ENCODE results near the gene TNIK. TPM values are rescaled to one million over a fixed set of nuclear protein-coding genes. Genes with fewer than 3 reads are reported as not detected.

TNIK gene
- total RNA-seq, 4 donors from 2014 or later: 32.9 to 52.0 (median 40.2) TPM

DNA sequence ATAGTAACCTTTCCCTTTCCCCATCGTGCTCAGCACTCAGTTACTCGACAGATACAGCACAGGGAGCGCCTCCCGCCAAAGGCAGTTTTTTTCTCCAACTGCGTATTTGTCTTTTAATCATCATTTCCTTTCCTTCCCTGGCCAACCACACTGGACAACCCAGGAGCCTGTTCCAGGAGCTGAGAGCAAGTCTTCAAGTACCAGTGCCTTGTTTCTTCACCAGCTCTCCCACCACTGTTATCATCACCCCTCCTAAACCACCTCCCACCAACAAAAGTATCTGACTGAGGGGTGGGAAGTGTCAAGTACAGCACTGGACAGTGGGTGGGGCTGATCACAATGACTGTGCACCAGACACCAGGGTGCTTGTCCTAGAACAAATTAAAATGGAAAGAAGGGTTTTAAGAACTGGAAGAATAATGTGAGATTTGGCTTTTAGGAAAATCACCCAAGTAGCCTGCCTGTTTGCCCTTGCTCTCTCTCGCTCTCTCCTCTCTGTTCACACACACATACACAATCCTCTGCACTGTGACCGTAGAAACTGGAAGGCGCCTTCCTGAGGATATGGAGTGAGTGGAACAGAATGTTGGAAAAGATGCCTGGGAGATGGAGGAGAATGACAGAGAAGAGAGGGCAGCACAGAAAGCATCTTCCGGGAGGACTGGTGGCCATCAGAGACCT lies 126.3 kb downstream of the TNIK start:
- Histone ChIP-seq H3K4me1 (peaks cover under 1 to 43% (median 17%) of the 10 kb centered on the region in 4 donors), H3K9me3 (no peaks in the 10 kb centered on the region), H3K4me3 (no peak overlapping the region), H3K27ac (peak overlapping the region in 3 of 4 donors; percentile 3 to 45 (median 45)), H3K27me3 (no peaks in the 10 kb centered on the region), H3K36me3 (no peaks in the 10 kb centered on the region)
- WGBS, 2 donors (ENCODE audit: low coverage in 1 of 2): 82 to 85% methylated on average over 7 to 9 of the region's 9 CpGs
- in situ Hi-C loops (cut with MboI; ENCODE audit: low pct_ligation_motif_present in 1 of 4, low pct_unique_long_range_greater_than_20kb in 1 of 4, low sequenced_read_pairs in 3 of 4): no loop called here
- no peak for DNase-seq
- TF ChIP-seq POLR2A (IDR thresholded peaks at IDR 0.05) (no peak), POLR2AphosphoS5 (IDR thresholded peaks at IDR 0.05) (no peak), EP300 (IDR thresholded peaks at IDR 0.05; ENCODE audit: low read depth) (no peak)
- TF ChIP-seq, protein P1, sequence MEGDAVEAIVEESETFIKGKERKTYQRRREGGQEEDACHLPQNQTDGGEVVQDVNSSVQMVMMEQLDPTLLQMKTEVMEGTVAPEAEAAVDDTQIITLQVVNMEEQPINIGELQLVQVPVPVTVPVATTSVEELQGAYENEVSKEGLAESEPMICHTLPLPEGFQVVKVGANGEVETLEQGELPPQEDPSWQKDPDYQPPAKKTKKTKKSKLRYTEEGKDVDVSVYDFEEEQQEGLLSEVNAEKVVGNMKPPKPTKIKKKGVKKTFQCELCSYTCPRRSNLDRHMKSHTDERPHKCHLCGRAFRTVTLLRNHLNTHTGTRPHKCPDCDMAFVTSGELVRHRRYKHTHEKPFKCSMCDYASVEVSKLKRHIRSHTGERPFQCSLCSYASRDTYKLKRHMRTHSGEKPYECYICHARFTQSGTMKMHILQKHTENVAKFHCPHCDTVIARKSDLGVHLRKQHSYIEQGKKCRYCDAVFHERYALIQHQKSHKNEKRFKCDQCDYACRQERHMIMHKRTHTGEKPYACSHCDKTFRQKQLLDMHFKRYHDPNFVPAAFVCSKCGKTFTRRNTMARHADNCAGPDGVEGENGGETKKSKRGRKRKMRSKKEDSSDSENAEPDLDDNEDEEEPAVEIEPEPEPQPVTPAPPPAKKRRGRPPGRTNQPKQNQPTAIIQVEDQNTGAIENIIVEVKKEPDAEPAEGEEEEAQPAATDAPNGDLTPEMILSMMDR (IDR thresholded peaks at IDR 0.05): no peak
- intact Hi-C loops (cut with DNase I; ENCODE audit: low total_unique reads): no loop called here

DNA sequence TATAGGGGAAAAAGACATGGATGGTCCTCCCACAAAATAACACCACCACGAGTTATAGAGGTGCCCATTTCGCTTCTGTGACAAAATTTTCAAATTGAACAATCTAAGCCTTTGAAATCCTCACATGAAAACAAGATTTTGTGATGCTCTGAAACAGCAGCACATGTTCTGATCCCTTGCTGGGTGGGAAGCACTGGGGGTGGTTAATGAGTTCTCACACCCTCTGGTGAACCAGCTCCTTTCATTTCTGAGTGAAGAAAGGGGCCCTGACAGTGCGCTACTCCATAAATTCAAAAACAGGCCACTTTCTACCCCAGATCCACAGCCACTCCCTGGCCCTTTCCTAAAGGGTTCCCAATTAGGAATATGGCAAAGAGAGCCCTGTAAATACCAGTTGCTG lies 129.3 kb downstream of the TNIK start:
- H3K4me3 ChIP-seq: no peak overlapping the region
- H3K4me1 ChIP-seq: peaks cover 0 to 42% (median 24%) of the 10 kb centered on the region in 4 donors
- intact Hi-C loops (cut with DNase I; ENCODE audit: low total_unique reads) (no loop called here), in situ Hi-C loops (cut with MboI; ENCODE audit: low pct_ligation_motif_present in 1 of 4, low pct_unique_long_range_greater_than_20kb in 1 of 4, low sequenced_read_pairs in 3 of 4) (no loop called here)
- DNase-seq: no peak
- no peak for TF ChIP-seq POLR2AphosphoS5 (IDR thresholded peaks at IDR 0.05)
- TF ChIP-seq POLR2A (IDR thresholded peaks at IDR 0.05): no peak
- TF ChIP-seq EP300 (IDR thresholded peaks at IDR 0.05; ENCODE audit: low read depth): no peak
- TF ChIP-seq, protein P1 (IDR thresholded peaks at IDR 0.05): no peak
- H3K27me3 ChIP-seq: no peaks in the 10 kb centered on the region
- H3K27ac ChIP-seq: no peak overlapping the region
- no peaks in the 10 kb centered on the region for H3K9me3 ChIP-seq
- WGBS, 2 donors (ENCODE audit: low coverage in 1 of 2): 89 to 94% methylated on average over 3 of the region's 3 CpGs
- no peaks in the 10 kb centered on the region for H3K36me3 ChIP-seq

DNA sequence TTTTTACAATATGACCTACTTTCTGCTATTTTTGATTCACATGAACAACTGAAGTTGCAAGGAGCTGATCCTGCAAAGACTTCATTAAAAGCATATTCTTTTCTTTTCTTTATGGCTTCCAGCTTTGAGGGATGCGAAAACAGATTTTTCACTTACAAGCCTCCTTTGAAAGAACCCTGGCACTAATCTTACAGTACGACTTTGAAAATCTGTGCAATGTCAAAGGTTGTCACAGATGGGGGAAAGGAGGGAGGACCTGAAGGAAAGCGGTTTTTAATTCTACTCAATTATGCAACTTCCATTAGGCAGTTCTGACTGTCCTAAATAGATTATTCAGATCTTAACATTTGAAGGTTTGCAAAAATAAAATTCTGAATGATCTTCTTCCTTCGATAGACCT lies 130.5 kb downstream of the TNIK start:
- peak; percentile 39 to 75 (median 39) for TF ChIP-seq POLR2AphosphoS5 (IDR thresholded peaks at IDR 0.05)
- TF ChIP-seq, protein P1 (IDR thresholded peaks at IDR 0.05): no peak
- Histone ChIP-seq H3K36me3 (no peaks in the 10 kb centered on the region), H3K4me3 (no peak overlapping the region), H3K27me3 (no peaks in the 10 kb centered on the region), H3K27ac (peak overlapping the region in 3 of 4 donors; percentile 6 to 34 (median 9)), H3K4me1 (peaks cover 0 to 32% (median 22%) of the 10 kb centered on the region in 4 donors), H3K9me3 (no peaks in the 10 kb centered on the region)
- in situ Hi-C loops (cut with MboI; ENCODE audit: low pct_ligation_motif_present in 1 of 4, low pct_unique_long_range_greater_than_20kb in 1 of 4, low sequenced_read_pairs in 3 of 4) (no loop called here), intact Hi-C loops (cut with DNase I; ENCODE audit: low total_unique reads) (no loop called here)
- no peak for DNase-seq
- WGBS, 2 donors (ENCODE audit: low coverage in 1 of 2): 69 to 81% methylated on average over 4 of the region's 4 CpGs

DNA sequence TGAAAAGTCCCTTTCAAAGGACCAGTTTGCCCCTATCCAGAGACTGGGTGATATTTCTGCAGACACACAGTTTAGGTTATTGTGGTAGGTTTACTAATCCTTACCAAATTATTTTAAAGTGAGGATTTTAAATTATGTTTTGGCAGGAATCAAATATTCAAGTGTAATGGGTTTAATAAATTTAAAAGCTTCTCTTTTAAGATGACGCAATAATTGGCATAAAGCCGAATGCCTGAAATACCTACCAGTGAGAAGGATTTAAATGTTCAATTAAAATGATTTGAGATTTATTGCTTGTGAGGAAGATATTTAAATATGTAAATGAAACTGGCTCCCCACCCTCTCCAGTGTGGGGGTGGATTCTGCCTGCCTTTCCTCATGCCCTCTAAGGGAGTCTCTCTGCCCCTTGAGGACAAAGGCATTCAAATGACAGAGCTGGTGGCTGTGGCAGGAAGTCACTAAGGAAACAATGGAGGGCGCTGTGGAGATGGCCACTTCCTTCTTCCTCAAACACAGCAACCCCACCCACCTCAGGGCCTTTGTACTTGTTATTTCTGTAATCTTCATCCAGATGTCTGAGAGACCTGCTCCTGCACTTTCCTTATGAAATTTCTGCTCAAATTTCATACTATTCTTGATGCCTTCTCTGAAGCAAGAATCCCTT lies 131.7 kb downstream of the TNIK start:
- Histone ChIP-seq H3K27me3 (no peaks in the 10 kb centered on the region), H3K36me3 (no peaks in the 10 kb centered on the region), H3K4me1 (peaks cover 0 to 28% (median 16%) of the 10 kb centered on the region in 4 donors), H3K9me3 (no peaks in the 10 kb centered on the region), H3K4me3 (no peak overlapping the region), H3K27ac (peak overlapping the region in 1 of 4 donors; percentile 34)
- in situ Hi-C loops (cut with MboI; ENCODE audit: low pct_ligation_motif_present in 1 of 4, low pct_unique_long_range_greater_than_20kb in 1 of 4, low sequenced_read_pairs in 3 of 4) (no loop called here), intact Hi-C loops (cut with DNase I; ENCODE audit: low total_unique reads) (no loop called here)
- 53 to 58% methylated on average over 2 to 3 of the region's 3 CpGs for WGBS, 2 donors (ENCODE audit: low coverage in 1 of 2)
- TF ChIP-seq EP300 (IDR thresholded peaks at IDR 0.05; ENCODE audit: low read depth): no peak
- TF ChIP-seq, protein P1 (IDR thresholded peaks at IDR 0.05): peak in 3 of 5 experiments; percentile 8 to 30 (median 17)
- peak; percentile 62 for DNase-seq
